Fibroblast of the conjunctiva (primary cell): ENCODE data around the gene TEX26.
"Not testable (repeated sequence)": the region's sequence is repeated elsewhere in the genome, so short reads cannot be mapped to it uniquely, and the experiment has no call there.

Experiments
- DNase-seq: peaks from one replicate; pipeline ENCODE4 v3.0.0-alpha.2; 2010; ENCODE audit warnings: low read depth

The TEX26 gene

GRCh38 chr13:30918662-30919405 lies 13.6 kb upstream of the TEX26 start:
- DNase-seq: no peak

- DNase-seq: no peak
Observed at GRCh38 chr13:30920162-30920909, 12.1 kb upstream of the TEX26 start.

DNA sequence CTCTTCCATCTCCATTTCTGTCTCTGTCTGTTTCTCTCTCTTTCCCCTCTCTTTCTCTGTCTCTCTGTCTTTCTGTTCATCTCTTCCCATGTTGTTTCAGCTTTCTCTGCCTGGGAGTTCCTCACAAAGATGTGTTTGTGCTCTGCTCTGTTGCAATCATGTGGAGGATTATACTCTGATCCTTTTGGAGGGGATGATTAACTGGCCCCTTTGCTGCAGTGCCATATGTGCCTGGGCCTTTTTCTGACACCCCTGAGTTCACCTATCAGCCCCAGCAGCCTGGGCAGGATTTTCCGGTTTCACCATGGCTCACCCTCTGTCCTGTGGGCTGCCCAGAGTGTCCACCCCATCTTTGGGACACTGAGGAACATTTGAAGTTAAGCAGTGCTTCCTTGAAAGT lies 9.0 kb upstream of the TEX26 start:
- DNase-seq: no peak

DNA sequence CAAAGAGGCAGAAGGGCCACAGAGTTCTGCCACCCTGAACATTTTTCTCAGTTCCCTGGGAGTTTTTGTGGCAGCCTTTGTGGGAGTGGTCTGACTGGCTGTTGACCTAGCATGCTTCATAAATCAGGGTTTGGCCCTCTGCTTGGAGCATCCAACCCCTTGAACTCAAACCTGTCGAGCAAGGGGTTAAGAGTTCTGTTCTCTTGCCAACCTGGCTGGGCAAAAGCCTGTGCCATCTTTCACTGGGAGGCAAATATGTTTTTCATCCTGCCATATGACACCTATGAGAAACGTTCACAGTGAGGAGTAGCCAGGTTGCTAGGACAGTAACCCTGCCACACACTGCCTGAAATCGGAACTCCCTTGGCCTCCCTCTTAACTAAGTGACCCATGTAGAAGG lies 7.7 kb upstream of the TEX26 start:
- no peak for DNase-seq

DNA sequence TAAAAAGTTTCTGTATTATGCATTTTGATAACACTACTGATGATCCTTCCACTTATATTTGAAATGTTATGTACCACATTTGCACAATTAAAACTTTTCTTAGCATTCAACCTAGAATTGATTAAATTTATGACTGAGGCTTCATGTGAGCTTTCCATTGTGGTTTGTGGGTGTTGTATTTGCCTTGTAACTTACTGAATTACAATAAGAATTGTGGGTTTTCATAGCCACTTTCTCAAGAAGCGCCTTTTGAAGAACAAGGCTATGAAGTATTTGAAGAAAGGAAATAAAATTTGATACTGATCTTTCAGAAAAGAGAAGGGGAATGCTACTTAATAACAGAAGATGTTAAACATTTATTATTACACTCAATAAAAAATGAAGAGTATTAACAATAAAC lies 7.0 kb upstream of the TEX26 start:
- DNase-seq: no peak

GRCh38 chr13:30926781-30927180 lies 5.7 kb upstream of the TEX26 start:
- no peak for DNase-seq

DNA sequence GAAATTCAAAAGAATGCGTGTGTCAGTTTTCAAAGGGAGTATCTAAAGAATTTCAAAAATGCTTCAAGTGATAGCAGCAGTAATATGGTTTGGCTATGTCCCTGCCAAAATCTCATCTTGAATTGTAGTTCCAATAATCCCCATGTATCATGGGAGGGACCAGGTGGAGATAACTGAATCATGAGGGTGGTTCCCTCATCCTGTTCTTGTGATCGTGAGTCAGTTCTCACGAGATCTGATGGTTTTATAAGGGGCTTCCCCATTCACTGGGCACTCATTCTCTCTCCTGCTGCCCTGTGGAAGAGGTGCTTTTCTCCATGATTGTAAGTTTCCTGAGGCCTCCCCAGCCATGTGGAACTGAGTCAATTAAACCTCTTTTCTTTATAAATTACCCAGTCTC lies 5.3 kb upstream of the TEX26 start:
- not testable (repeated sequence) for DNase-seq

GRCh38 chr13:30927595-30927994 lies 4.9 kb upstream of the TEX26 start:
- DNase-seq: no peak

DNA sequence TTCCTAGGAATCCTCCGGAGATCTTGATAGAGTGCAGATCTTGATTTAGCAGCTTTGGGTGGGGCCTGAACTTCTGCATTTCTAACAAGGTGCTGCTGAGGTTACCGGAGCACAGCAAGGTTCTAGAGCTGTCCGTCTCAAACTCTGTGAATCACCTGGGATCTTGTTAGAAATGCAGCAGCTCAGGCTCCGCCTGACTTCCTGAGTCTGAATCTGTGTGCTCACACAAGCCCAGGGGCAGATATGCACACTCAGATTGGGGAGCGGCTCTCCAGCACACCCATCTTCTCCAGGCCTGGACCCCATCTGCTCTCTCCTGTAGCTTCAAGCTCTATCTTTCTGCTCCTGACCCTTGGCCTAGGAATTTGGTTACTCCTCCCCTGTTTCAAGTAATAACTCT lies 3.5 kb upstream of the TEX26 start:
- no peak for DNase-seq

DNA sequence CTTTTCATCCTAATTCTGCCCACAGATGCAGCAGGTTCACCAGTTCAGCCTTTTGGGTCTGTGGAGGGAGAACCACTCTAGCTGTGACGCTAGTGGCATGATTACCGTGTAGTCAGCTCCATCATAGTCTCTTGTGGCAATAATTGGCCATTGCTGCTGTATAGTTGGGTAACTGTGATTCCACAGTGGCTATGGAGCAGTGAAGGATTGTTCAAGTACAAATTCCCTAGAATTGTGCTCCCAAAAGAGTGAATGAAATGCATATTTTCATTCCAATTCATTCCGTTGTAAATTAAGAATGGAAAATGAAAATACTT lies 856 bp downstream of the TEX26 start:
- no peak for DNase-seq

DNA sequence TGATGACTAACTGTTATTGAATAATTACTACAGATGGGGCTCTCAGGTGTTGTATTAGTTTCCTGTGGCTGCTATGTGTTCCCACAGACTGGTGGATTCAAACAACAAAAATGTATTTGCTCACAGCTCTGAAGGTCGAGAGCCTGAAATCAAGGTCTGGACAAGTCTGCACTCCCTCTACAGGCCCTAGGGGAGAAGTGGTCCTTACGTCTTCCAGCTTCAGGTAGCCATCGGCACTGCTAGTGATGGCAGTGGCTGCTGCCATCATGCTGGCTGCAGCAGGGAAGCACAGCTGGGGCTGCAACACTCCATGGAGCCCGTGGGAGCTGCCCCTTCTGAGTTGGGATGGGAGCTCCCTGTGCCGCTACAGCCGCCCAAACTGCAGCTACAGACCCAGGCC lies 1.9 kb downstream of the TEX26 start:
- no peak for DNase-seq

GRCh38 chr13:30934803-30935202 lies 2.3 kb downstream of the TEX26 start:
- no peak for DNase-seq

DNA sequence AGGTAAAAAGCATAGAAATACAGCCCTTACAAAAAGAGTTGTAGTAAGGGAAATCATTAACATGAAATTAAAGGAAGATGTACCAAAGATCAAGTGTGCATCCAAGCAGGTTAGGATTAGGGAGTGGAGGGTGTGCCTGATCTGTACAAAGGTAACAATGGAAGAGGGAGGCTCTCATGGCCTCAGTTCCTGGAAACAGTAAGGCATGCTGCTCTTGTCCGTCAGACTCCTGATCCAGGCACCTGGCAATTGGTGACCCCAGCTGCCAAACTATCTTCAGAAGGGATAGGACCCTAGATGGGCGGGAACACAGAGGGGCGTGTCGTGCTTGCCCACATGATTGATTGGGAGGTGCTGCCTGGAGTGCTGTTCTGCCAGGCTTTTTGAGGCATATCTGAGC lies 4.5 kb downstream of the TEX26 start:
- DNase-seq: no peak

GRCh38 chr13:30943881-30944280 lies 11.4 kb downstream of the TEX26 start:
- DNase-seq: no peak

DNA sequence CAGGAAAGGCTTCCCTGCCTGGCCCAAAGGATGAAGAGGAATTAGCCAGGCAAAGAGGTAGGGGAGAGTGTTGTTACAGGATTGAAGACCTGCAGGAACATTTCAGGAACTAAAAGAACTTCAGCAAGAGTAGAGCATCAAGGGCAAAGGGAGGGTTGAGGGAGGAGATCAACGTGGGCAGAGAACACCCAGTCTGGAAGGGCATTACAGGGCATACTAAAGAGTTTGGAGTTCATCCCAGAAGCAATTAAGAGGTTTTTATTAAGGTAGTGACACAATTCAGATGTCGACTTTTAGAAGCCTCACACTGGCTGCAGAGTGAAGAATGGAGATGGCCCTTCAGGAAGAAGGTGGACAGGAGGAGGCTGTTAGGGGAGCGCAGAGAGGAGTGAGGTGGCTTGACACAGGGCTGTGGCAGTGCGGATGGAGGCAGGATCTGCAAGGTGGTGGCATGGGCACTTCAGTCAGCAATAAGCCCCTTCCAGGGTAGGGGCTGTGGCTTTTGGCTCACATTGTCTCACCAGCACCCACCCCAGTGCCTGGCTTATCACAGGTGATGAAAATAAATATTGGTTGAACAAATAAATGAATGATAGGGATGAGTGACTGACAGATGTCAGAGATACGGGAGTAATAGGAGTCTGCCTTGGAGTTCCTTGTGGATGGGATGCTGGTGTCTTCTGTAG lies 24.9 kb downstream of the TEX26 start:
- DNase-seq: no peak

- DNase-seq: no peak
Observed at GRCh38 chr13:30959678-30960077, 27.2 kb downstream of the TEX26 start.

- peak; percentile 16 for DNase-seq
Observed at GRCh38 chr13:30963791-30964190, 31.3 kb downstream of the TEX26 start.

DNA sequence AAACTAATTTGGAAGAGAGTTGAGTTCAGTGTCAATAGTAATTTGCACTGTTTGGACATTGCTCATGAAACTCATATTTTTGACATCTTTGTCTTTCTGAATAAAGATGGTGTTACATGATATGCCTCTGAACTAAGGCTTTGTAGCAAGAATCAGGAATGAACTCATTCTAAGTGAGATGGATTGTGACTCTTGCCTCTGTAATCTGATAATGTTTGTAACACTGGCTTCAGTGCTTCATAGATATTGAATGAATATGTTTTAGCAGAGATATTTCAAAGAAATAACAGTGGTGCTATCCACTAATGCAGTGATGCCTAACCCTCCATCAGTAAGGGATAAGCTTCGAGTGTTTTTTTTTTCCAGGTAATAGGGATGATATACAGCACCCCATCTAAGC lies 32.9 kb downstream of the TEX26 start:
- DNase-seq: no peak

- no peak for DNase-seq
Observed at GRCh38 chr13:30966101-30966500, 33.6 kb downstream of the TEX26 start.

GRCh38 chr13:30968846-30969245 lies 36.4 kb downstream of the TEX26 start:
- peak; percentile 48 for DNase-seq

- no peak for DNase-seq
Observed at GRCh38 chr13:30971575-30971974, 39.1 kb downstream of the TEX26 start.

DNA sequence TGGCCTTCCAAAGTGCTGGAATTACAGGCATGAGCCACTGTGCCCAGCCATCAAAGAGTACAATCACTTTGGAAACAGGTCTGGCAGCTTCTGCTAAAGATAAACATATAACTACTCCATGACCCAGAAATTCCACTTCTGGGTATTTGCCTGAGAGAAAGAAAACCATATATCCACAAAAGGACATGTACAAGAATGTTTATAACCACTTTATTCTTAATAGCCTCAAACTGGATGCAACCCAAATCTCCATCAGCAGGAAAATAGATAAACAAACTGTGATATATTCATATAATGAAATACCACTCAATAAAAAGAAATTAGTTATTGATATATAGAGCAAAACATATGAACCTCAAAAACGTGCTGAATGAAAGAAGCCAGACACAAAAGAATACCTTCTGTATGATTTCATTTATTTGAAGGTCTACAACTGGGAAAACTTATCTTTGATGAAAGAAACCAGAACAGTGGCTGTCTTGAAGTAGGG lies 40.5 kb downstream of the TEX26 start:
- no peak for DNase-seq

DNA sequence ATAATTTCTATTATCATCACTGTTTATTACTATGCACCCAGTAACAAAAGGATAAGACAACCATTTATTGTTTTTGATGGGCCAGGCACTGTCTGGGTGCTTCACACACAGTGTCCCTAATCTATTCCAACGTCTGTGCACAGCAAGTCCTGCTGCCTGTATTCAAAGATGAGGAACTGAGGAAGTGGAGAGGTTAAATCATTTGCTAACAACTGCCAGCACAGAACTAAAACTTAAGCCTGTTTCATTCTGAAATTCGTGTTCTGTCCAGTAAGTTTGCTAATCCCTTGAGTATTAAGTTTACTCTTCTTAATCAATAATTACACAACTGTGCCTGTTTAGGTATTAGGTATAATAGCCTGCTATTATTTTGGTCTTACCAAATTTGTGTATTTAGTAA lies 41.9 kb downstream of the TEX26 start:
- DNase-seq: no peak
